Measurements from ENCODE around the gene KCTD11.

The KCTD11 gene

GRCh38 chr17:7351665-7352502 lies at the start of gene KCTD11:
KCTD11 (plus strand) TSS chr17:7352162.
- DNase-seq = peak; percentile 82

DNA sequence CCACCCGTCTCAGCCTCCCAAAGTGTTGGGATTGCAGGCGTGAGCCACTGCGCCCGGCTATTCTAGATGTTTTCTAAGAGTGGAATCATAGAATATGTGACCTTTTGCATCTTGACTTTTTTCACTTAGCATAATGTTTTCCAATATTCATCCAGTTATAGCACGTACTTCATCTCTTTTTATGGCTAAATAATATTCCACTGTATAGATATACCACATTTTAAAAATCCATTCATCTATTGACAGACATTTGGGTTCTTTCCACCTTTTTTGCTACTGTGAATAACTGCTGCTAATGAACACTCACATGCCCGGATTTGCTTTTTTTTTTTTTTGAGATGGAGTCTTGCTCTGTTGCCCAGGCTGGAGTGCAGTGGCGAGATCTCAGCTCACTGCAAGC lies 47.8 kb upstream of the KCTD11 start:
- DNase-seq = no peak

DNA sequence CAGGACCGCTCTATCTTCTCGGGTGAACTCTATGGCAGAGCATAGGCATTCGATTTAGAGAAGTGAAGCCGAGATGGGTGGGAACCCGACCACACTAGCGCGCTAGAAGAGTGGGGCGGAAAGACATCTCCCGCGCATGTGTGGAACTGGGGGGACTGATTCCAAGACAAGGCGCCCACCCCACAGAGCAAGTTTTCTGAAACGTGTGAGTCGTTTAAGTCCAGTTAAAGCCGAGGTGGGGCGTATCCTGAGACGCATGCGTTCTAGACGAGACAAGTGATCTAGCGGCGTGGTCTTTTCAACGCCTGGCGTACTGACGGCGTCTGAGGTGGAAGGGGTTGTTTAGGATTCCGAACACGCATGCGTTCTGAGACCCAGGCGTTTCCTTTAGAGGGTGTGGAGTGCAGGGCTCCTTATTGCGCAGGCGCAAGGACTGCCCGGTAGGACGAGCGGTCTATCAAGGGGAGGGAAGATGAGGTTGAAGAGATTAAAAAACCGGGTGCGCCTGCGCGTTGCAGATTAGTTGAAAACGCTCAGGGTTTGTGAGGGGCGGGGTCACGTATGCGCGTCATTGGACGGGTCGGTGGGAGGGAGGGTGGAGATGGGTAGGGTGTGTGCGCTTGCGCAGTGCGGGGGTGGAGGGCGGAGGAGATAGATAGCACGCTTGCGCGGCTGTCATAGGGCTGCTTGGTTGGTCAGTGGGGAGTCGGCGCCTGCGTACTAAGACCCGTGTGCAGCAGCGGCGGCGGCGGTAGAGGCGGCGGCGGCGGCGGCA lies 44.9 kb upstream of the KCTD11 start, which contains the start of gene EIF5A:
EIF5A (plus strand) TSS at position 718 of the 775 bp plus-strand sequence. CDS start 2,008 bp downstream, outside the sequence.
- DNase-seq = peak; percentile 100

GRCh38 chr17:7307686-7308624 lies 44.0 kb upstream of the KCTD11 start:
- peak; percentile 55 for DNase-seq

- peak; percentile 92 for DNase-seq
Measured at GRCh38 chr17:7308625-7309433, 43.1 kb upstream of the KCTD11 start.

- DNase-seq = no peak
Measured at GRCh38 chr17:7309628-7310027, 42.3 kb upstream of the KCTD11 start.

- DNase-seq = no peak
Measured at GRCh38 chr17:7311110-7311705, 40.8 kb upstream of the KCTD11 start.

DNA sequence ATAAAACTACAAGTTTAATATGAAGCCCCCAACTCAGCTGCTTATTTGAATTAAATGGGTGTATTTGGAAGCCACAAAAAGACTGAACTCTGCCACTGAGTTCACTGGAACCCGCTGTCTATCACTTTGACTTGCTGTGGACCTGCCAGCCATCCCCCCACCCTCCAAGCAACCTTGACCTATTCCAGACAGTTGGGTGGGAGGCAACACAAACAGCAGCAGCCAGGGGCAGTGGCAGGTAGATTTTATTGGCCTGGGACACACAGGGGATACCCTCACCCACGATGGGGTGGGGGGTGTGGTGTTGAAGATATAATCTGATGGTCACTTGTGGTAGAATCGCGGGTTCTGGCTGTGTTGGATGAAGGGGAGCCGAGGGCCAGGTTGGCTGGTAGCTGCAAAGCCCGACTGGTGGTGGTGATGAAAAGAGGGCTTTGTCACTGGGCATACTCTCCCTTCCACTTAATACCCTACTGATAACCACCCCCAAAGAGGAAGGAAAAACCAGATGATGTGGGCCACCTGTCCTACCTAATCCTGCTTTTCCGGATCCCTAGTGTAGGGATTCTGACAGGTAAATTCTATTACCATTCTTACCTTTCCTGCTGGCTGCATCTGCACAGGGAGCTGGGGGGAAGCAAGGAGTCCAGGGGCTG lies 39.4 kb upstream of the KCTD11 start:
- no peak for DNase-seq

DNA sequence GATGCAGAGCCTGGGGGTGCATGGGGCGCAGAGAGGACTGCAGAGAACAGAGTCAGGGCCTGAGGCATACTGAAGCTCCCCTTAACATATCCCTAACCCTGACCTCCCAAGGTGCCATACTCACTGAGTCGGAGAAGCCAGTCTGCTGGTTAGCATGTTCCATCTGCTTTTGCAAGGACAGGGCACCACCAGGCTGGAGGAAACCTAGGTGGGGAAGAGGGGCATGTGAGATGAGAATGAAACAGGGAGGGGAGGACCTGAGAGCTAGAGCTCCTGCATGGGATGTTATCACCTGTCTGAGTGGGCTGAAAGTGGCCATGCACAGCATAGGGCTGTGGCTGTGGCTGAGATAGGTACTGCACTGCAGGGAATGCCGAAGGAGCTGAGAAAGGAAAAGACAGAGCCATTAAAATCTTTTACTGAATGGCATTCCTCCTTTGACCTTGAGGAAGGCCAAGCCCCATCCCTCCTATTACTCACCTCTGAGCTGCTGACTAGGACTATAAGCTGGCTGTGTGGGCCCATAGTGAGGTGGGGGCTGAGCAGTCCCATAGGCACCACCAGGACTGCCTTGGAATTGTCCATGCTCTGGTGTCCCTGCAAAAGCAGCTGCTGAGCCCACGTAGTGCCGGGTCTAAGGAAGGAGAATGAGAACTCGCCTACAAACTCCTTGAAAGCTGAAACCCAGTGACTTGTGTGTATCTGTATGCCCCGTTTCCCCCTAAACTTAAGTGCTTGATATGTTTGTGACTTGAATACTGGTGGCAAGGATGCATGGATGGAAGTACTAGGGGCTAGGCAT lies 38.7 kb upstream of the KCTD11 start:
- peak; percentile 47 for DNase-seq

DNA sequence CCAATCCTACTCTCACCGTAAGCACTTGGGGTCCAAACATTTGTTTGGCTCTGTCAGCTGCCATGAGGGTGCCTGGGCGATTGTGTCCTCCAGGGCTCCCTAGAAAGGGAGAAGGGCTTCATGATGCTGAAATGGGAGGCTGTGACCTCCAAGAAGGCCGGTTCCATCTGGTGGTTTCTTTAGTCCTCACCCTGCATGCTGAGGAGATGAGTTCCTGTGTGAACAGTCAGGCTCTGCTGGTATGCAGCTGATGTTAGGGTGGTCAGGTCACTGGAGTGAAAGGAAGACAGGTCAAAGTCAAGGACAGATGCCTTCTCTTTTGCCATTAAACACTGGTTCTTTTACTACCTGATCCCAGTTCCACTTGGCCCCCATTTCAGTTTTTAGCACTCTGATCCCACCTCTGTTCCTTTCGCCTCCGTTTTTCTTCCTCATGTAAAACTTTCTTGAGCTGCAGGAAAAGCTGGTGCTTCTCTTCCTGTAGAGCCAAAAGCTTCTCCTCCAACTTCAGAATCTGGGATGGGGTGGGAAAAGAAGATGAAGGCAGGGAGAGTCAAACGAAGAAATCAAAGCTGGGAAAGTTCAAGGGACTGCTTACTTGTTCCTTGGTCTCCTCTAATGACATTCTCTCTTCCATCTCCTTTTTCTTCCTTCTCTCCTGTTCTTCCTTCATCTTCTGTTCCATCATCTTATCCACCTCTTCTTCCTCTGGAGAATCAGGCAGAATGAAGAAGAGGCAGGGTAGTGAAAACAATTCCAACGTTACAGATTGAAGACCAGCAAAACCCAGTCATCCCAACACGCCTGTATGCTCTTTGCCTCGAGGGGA lies 37.9 kb upstream of the KCTD11 start:
- peak; percentile 22 for DNase-seq

- peak; percentile 84 for DNase-seq
Measured at GRCh38 chr17:7314719-7315569, 37.0 kb upstream of the KCTD11 start, which contains the start of gene GPS2. GPS2 (minus strand) TSS chr17:7315360; CDS start chr17:7315052, 308 bp downstream.

GRCh38 chr17:7315570-7316235 lies 36.3 kb upstream of the KCTD11 start:
- DNase-seq = no peak

- no peak for DNase-seq
Measured at GRCh38 chr17:7317161-7317803, 34.7 kb upstream of the KCTD11 start.

GRCh38 chr17:7318121-7318860 lies 33.7 kb upstream of the KCTD11 start:
- DNase-seq = no peak

- no peak for DNase-seq
Measured at GRCh38 chr17:7321466-7321865, 30.5 kb upstream of the KCTD11 start.
